Activated T-cell treated with anti-CD3 and anti-CD28 coated beads for 1 hour (primary cell): ENCODE data around the gene SYCE3.
"Not testable (repeated sequence)": the region's sequence is repeated elsewhere in the genome, so short reads cannot be mapped to it uniquely, and the experiment has no call there.

Experiments
- DNase-seq: peaks from one replicate; pipeline ENCODE4 v3.0.0-alpha.2; 2020; ENCODE audit warnings: low read depth

Gene SYCE3, protein sequence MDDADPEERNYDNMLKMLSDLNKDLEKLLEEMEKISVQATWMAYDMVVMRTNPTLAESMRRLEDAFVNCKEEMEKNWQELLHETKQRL

DNA sequence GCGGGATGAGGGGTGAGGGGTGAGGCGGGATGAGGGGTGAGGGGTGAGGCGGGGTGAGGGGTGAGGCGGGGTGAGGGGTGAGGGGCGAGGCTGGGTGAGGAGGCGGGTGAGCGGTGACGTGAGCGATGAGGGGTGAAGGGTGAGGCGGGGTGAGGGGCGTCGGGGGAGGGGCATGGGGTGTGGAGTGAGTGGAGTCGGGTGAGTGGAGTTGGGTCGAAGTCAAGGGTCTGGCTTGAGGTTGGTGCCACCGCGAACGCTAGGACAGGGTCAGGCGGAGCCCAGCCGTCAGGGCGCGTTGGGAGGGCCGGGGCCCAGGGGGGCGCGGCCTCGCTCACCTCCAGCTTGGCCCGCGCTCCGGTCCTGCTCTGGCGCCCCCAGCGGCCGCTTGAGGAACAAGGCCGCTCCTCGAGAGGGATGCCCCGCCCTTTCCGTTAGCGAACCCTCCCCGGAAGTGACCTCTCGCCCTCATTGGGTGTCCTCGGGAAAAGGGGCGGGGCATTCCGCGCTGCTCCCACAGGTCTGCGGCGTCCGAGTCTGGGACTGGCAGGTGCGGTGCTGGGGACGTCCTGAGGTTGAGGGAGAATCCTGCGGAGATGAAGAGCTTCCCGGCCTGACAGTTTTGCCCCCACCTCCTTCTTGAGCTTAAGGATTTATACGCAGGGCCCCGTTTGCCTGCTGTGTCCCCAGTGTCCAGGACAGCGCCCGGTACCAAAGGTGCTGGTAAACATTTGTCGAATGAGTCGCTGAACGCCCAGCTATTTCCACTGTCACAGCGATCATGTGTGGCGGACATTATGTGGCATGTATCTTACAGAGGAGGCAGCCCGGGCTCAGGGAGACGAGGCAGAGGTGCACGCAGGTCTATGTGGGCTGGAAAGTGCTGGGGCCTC lies at the start of gene SYCE3:
Gene SYCE3, minus strand, starts transcription at position 397 of the 890 bp plus-strand sequence. CDS start 6,514 bp downstream, outside the sequence.
- peak; percentile 98 for DNase-seq

DNA sequence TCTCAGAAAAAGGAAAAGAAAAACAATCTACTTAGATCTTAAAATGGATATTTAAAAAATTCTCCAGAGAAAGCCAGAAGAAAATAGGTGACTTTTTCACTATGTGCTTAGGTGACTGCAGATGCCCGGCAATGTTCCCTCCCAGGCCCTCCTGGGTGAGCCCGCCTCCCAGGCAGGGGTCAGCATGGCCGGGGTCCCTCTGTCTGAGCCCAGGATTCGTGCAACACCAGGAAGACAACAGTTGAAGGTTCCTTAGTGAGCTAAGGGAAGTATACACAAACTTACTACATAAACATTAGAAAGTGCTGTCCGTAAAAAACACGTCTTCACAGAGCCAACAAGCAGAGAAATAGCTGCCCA lies 49.4 kb upstream of the SYCE3 start:
- no peak for DNase-seq

DNA sequence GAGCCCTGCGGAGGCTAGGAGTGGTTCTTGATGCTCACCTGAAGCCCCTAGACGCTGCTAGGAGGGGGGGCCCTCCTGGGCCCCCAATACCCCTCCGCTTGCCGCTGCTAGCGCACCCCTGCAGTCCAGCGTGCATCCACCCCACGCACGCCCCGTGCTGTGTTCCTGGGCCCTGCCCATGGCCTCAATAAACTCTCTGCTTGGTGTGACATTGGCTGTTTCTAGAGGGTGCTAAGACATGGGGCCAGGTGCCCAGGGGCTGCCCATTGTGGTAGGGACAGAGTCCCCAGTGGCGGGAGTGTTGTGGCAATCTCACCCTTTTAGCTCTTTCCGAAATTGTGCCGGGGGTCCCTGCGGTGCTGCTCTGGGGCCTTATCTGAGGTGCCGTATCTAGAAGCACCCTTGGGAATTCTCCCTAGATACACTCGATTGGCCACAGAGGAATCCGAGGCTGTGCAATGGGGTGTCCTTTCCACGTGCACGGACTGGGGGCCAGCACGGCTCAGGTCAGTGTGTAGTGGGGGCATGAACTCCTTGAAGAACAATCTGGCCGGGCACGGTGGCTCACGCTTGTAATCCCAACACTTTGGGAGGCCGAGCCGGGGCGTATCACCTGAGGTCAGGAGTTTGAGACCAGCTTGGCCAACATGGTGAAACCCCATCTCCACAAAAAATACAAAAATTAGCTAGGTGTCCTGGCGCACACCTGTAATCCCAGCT lies 48.8 kb upstream of the SYCE3 start:
- no peak for DNase-seq

DNA sequence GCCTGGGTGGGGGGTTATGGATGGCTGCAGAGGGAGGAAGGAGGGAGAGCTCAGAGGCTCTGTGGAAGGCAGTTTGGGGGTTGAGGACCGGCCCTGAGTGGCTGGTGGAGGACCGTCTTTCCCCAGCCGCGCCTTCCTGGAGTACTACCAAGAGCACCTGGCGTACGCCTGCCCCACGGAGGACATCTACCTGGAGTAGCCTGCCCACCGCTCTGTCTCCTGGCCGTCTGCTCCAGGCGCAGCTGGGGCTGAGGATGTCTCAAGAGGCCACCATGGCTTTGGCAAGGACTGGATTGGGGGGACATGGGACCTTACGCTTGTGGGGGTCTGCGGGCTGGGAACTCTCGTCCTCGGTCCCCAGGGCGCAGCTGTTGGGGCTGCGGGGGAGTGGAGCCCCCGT lies 47.9 kb upstream of the SYCE3 start:
- DNase-seq, result no peak

DNA sequence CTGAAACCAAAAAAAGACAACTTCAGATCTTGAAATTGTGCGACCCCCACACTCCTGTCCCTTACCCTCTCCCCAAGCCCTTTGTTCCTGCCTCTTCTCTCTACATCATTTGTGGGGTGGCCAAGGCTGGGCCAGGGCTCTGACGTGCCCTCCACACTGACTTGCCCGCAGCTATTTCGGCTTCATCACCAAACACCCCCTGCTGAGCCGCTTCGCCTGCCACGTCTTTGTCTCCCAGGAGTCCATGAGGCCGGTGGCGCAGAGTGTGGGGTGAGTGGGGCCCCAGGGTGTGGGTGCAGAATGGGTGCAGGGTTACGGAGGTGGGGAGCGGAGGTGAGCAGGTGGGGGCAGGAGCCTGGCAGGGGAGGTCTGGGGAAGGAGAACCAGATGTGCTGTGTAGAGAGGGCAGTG lies 47.3 kb upstream of the SYCE3 start:
- DNase-seq, result no peak

DNA sequence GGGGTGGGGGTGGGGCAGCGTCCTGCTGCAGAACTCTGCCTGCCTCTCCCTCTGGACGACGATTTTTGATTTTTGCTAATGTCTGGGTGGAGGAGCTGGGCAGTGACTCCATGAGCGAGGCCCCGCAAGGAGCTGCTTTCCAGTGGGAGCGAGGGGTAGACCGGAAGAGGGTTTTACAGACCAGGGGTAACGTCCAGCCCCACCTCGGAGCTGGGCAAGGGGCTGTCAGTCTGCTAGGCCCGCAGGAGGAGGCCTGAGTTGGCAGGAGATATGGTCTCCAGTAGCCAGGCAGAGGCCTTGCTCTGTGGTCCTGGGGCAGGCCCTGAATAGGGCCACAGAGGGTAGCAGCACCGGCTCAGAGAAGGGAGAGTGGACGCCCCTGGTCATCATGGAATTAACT lies 46.9 kb upstream of the SYCE3 start:
- no peak for DNase-seq

DNA sequence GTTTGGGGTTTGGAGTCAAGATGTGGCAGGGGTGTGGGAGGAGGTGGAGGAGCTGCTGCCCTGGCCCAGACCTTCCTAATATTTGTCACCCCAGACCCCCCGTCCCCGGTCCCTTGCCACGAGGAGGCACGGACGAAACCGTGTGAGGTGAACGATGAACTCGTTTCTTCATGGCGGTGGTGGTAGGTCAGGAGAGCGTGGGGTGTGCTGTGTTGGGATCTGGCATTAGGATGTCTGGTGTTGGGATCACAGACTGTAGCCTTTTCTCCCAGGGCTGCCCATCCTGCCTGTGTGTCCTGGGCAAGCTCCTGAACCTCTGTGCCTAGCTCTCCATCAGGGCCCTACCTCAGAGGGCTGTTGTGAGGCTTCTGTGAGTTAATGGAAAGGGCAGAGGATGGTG lies 46.3 kb upstream of the SYCE3 start:
- no peak for DNase-seq

DNA sequence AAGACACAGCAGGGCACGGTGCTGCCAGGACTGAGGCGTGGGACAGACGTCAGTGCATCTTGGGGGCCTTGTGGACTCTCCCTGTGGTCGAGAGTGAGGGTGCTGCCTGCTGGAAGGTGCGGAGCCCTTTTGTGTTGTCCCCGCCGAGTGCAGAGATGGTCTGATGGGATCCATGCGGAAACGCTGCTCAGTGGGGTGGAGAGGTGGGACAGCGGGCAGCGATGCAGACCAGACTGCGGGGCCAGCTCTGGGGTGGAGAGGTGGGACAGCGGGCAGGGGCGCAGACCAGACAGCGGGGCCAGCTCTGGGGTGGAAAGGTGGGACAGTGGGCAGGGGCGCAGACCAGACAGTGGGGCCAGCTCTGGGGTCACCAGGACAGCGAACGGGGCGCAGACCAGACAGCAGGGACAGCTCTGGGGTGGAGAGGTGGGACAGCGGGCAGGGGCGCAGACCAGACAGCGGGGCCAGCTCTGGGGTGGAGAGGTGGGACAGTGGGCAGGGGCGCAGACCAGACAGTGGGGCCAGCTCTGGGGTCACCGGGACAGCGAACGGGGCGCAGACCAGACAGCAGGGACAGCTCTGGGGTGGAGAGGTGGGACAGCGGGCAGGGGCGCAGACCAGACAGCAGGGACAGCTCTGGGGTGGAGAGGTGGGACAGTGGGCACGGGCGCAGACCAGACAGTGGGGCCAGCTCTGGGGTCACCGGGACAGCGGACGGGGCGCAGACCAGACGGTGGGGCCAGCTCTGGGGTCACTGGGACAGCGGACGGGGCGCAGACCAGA lies 45.5 kb upstream of the SYCE3 start:
- not testable (repeated sequence) for DNase-seq

DNA sequence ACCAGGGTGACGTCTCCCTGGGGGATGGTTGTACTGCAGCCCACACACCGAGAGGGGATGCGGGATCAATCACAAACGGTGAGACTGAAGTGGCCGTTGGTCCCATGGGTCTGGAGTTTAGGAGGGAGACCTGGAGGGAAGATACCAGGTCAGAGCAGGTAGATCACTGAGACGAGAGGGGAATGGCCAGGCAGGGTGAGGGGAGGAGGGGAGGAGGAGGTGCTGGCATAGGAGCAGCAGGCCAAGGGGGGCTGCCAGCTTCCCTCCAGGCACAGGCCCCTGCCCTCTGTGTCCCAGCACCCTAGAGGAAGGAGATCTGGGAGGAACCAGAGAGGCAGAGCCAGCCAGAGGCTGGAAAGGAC lies 44.9 kb upstream of the SYCE3 start:
- DNase-seq, result no peak

DNA sequence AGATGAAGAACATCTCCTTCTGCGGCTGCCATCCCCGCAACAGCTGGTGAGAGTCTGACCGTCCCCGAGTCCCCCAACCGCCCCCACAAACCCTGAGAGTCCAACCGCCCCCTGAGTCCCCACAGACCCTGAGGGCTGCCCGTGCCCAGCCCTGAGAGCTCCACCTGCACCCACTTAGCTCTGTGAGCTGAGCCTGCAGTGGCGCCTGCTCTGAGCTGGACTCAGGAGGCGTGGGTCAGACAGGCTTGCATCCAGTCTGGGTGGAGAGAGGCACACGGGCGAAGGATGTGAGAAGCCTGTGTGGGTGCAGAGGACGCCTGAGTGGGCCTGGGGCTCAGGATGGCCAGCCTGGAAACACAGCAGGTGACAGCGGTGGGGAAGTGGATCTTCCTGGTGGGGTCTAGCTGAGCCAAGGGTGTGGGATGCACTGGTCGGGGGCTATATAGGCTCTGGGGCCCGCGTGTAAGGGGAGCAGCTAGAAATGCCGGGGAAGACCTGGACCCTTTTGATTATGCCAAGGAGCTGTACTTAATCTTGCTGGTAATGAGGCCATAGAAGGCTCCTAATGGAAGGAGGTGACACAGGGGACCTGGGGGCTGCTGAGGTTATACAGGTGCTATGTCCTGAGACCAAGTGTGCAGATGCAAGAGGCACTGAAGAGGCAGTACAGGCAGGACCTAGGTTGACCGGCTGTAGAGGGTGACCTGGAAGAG lies 44.4 kb upstream of the SYCE3 start:
- no peak for DNase-seq

DNA sequence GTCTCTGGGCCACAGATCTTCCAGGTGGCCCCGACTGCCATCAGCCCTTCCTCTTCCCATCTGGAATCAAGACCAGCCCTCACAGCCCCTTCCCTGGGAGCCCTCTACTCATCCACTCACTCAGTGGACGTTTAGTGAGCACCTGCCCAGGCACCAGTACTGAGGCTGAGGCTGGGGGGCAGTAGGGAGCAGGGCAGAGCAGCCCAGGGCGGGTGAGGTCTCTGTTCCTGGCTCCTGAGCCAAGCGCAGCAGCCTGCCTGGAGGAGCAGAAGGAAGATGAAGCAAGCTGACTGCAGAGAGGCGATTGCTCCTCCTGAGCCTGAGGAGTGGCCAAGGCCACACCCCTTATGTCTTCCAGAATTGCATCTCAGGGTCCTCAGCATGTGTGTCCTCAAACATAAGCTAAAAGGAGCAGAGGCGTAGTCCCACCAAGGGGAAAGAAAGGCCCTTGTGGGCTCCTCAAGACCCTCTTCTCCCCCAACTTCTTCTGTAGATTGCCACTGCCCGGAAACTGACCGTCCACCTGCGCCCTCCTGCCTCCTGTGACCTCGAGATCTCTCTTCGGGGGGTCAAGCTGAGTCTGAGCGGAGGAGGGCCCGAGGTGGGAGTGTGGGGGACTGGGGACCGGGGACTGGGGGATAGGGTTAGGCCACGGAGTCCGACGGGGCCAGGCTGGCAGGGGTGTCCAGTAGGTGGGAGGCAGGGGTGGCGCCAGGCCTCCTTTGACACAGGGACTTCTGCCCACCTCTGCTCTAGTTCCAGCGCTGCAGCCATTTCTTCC lies 43.6 kb upstream of the SYCE3 start:
- DNase-seq, result no peak

DNA sequence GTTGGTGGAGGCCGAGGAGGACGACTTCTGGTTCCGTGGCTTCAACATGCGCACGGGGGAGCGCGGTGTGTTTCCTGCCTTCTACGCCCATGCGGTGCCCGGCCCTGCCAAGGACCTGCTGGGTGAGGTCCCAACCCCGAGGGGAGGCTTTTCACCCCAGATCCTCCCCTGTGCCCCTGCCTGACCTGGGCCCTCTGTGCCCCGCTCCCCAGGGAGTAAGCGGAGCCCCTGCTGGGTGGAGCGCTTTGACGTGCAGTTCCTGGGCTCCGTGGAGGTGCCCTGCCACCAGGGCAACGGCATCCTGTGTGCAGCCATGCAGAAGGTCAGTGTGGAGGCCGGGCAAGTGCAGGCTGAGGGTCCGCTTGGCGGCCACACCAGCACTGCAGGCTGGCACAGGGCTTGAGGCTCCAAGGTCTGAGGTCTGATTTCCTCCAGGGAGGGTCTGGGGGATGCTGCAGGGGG lies 42.9 kb upstream of the SYCE3 start:
- no peak for DNase-seq

DNA sequence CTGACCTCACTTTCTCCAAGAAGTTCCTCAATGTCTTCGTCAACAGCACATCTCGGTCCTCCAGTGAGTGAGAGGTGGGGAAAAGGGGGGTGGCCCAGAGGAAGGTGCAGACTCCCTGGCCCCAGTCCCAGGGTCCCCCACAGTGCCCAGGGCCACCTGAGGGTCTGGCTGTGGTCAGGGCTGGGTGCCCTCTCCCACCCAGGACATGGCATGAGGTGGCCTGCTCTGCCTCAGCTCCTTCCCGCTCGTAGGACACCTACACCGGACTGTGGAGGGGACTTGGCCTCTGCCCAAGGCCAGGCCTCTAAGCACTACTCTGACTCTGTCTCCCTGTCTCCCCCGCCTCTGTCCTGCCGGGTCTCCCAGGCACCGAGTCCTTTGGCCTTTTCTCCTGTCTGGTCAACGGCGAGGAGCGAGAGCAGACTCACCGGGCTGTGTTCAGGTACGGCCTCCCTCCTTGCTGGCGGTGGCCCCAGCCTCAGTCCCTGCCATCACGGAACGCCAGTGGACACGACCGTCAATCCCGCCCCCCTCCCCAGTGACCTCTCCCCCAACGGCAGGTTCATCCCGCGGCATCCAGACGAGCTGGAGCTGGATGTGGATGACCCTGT lies 42.4 kb upstream of the SYCE3 start:
- DNase-seq, result no peak

DNA sequence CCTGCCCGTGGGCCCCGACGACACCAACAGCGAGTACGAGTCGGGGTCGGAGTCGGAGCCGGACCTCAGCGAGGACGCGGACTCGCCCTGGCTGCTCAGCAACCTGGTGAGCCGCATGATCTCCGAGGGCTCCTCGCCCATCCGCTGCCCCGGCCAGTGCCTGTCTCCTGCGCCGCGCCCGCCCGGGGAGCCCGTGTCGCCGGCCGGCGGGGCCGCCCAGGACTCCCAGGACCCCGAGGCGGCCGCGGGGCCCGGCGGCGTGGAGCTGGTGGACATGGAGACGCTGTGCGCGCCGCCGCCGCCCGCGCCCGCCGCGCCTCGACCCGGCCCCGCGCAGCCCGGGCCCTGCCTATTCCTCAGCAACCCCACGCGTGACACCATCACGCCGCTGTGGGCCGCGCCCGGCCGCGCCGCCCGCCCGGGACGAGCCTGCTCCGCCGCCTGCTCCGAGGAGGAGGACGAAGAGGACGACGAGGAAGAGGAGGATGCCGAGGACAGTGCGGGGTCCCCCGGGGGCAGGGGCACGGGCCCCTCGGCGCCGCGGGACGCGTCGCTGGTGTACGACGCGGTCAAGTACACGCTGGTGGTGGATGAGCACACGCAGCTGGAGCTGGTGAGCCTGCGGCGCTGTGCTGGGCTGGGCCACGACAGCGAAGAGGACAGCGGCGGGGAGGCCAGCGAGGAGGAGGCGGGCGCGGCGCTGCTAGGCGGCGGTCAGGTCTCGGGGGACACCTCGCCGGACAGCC lies 41.7 kb upstream of the SYCE3 start:
- no peak for DNase-seq

DNA sequence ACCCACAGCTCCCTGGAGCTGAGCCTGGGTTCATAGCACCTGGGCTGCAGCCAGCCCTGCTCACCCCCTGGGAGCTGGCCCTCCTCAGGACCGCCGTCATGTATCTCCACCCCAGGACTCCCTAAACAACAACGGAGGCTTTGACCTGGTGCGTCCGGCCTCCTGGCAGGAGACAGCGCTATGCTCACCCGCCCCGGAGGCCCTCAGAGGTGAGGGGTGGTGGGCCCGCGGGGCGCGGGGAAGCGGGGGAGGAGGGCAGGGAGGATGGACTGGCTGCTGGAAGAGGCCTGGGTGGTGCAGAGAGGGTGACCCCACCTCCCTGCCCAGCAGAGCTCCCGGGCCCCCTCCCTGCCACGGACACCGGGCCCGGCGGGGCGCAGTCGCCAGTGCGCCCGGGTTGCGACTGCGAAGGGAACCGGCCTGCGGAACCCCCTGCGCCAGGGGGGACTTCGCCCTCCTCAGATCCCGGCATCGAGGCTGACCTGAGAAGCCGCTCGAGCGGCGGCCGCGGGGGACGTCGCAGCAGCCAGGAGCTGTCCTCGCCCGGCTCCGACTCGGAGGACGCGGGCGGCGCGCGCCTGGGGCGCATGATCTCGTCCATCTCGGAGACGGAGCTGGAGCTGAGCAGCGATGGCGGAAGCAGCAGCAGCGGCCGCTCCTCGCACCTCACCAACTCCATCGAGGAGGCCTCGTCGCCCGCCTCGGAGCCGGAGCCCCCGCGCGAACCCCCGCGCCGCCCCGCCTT lies 41.0 kb upstream of the SYCE3 start:
- no peak for DNase-seq

DNA sequence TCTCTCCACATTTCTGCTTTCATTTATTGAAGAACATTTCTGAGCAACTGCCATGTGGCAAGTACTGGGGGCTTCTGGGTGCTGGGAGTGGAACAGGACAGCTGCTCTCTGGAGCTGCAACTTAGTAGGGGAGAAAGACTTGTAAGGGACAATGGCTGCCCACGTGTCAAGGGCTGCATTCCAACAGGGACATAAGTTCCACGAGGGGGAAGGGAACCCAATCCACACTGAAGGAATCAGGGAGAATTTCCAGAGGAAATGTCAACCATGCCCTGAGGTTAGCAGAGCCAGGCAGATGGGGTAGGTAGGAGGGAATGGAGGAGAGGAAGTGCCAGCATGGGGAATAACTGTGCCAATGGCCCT lies 39.6 kb upstream of the SYCE3 start:
- no peak for DNase-seq

DNA sequence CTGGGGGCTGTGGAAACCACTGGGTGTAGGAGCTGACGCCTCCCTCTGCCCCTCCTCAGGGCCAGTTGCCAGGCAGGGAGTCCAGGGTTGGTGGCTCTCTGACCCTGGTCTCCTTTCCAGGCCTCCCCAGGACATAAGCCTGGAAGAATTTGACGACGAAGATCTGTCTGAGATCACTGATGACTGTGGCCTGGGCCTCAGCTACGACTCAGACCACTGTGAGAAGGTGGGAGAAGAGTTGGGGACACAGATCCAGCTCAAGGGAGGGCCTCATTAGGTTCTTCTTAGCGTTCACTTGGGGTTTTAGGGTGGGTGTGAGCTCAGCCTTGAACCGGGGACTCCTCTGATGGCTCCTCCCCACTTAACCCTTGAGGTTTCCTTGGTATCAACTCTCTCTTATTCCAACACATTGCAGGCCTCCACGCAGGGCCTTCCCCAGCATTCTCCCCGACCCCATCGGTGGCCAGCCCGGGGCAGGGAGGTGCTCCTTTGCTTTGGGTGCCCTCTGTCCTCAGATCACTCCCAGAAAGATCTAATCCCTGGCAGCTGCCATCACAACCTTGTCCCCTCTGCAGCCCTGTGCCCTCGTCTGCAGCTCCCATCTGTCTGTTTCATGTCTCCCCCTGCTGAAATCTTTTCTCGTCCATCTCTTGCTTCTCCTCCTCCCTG lies 39.1 kb upstream of the SYCE3 start:
- no peak for DNase-seq

DNA sequence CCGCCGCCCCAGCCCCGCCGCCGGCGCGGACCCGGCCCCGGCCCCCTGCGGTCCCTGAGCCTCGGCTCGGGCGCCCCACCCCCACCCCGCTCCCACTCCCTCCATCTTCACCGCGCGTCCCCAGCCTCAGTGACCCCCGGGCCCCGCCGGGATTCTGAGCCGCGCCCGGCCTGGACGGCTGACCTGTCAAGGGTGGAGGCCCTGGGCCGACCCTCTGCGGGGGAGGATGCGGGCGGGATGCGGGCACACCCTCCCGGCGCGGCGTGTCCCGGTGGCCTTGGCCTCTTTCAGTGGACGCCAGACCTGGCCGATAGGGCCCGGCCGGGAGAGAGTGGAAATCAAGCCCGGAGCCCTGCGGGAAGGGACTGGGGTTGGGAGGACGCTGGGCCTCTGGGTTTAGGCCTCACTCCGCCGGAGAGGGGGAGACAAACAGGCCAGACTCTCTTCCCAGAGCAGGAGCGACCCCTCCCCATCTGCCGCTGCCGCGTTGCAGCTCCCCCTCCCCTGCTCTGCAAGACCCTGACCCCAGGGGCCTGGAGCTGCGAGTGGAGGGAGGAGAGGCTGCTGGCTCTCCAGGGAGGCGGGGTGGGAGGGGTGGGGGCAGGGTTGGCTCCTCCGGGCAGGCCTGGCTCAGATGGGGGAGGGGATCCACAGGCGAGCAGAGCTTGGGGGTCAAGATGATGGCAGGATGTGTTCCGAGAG lies 38.4 kb upstream of the SYCE3 start:
- DNase-seq, result no peak
